HG02938 (cell line): ENCODE measurements around the gene RPS10.
"Not testable (repeated sequence)": the region's sequence is repeated elsewhere in the genome, so short reads cannot be mapped to it uniquely, and the experiment has no call there.

Experiments
- ATAC-seq: cut with Tn5 transposase; IDR thresholded peaks from one replicate; pipeline ENCODE4 v1.9.1; 2021; ENCODE audit warnings: mild to moderate bottlenecking, moderate library complexity; ENCODE audit not compliant: unreplicated experiment

RPS10 gene

GRCh38 chr6:34374069-34374468 is 51.8 kb downstream of the RPS10 start:
- ATAC-seq = no peak

- no peak for ATAC-seq
These were observed 52.4 kb downstream of the RPS10 start for GRCh38 chr6:34373511-34373910.

- ATAC-seq = not testable (repeated sequence)
These were observed 54.0 kb downstream of the RPS10 start for GRCh38 chr6:34371865-34372264.

GRCh38 chr6:34370361-34370760 is 55.5 kb downstream of the RPS10 start:
- ATAC-seq = no peak

- ATAC-seq = no peak
These were observed 56.5 kb downstream of the RPS10 start for GRCh38 chr6:34369385-34369784.
